ENCODE data around the gene SOS2.

The SOS2 gene

GRCh38 chr14:50231475-50232275 lies at the start of gene SOS2:
Gene SOS2 (minus strand): TSS chr14:50231578. CDS start chr14:50231283, 295 bp downstream.
- DNase-seq, result peak; percentile 72

- no peak for DNase-seq
Measured at GRCh38 chr14:50272498-50272897, 41.1 kb upstream of the SOS2 start.

- DNase-seq, result no peak
Measured at GRCh38 chr14:50270932-50271331, 39.6 kb upstream of the SOS2 start.

- no peak for DNase-seq
Measured at GRCh38 chr14:50265029-50265428, 33.7 kb upstream of the SOS2 start.

GRCh38 chr14:50263321-50263720 lies 31.9 kb upstream of the SOS2 start:
- DNase-seq, result no peak

GRCh38 chr14:50262865-50263264 lies 31.5 kb upstream of the SOS2 start:
- no peak for DNase-seq

- DNase-seq, result peak; percentile 29
Measured at GRCh38 chr14:50260511-50260910, 29.1 kb upstream of the SOS2 start.

- no peak for DNase-seq
Measured at GRCh38 chr14:50260072-50260471, 28.7 kb upstream of the SOS2 start.

GRCh38 chr14:50257732-50258131 lies 26.4 kb upstream of the SOS2 start:
- no peak for DNase-seq

GRCh38 chr14:50254248-50254647 lies 22.9 kb upstream of the SOS2 start:
- DNase-seq, result no peak

GRCh38 chr14:50249136-50249775 lies 17.9 kb upstream of the SOS2 start:
- DNase-seq, result no peak

- no peak for DNase-seq
Measured at GRCh38 chr14:50247245-50247644, 15.9 kb upstream of the SOS2 start.

GRCh38 chr14:50242566-50243310 lies 11.4 kb upstream of the SOS2 start:
- DNase-seq, result no peak

GRCh38 chr14:50242096-50242495 lies 10.7 kb upstream of the SOS2 start:
- DNase-seq, result no peak

- peak; percentile 88 for DNase-seq
Measured at GRCh38 chr14:50237427-50237826, 6.0 kb upstream of the SOS2 start.

- no peak for DNase-seq
Measured at GRCh38 chr14:50233951-50234250, 2.5 kb upstream of the SOS2 start.

- no peak for DNase-seq
Measured at GRCh38 chr14:50233166-50233950, 2.0 kb upstream of the SOS2 start.

GRCh38 chr14:50232276-50232642 lies 881 bp upstream of the SOS2 start:
- no peak for DNase-seq

GRCh38 chr14:50230701-50231474 lies 490 bp downstream of the SOS2 start:
- DNase-seq, result peak; percentile 61

- no peak for DNase-seq
Measured at GRCh38 chr14:50230401-50230700, 1.0 kb downstream of the SOS2 start.

- DNase-seq, result no peak
Measured at GRCh38 chr14:50229681-50230080, 1.7 kb downstream of the SOS2 start.

GRCh38 chr14:50228313-50228712 lies 3.1 kb downstream of the SOS2 start:
- DNase-seq, result no peak

GRCh38 chr14:50225974-50226297 lies 5.4 kb downstream of the SOS2 start:
- DNase-seq, result peak; percentile 22

All from MV-4-11 (cell line).